Measurements from ENCODE around the gene SUMF1.

The SUMF1 gene

GRCh38 chr3:4418156-4418555 is 48.9 kb downstream of the SUMF1 start:
- Histone ChIP-seq H3K4me2 (ENCODE audit: low read depth, low read length, poor library complexity, severe bottlenecking) (no peak overlapping the region), H3K36me3 (ENCODE audit: insufficient read depth, low read length) (no peaks in the 10 kb centered on the region), H3K79me2 (ENCODE audit: insufficient read depth, low read length) (no peaks in the 10 kb centered on the region), H4K20me1 (ENCODE audit: insufficient read depth, low read length, poor library complexity, severe bottlenecking) (no peaks in the 10 kb centered on the region), H3K4me3 (ENCODE audit: low read length, poor library complexity, severe bottlenecking) (no peak overlapping the region), H3K27me3 (ENCODE audit: insufficient read depth, low read length, poor library complexity, severe bottlenecking) (no peaks in the 10 kb centered on the region), H3K4me1 (ENCODE audit: insufficient read depth, low read length, poor library complexity, severe bottlenecking) (peaks cover 10% of the 10 kb centered on the region), H3K9ac (ENCODE audit: low read depth, low read length, poor library complexity, severe bottlenecking) (no peak overlapping the region), H2AFZ (ENCODE audit: low read length) (no peak overlapping the region), H3K9me3 (ENCODE audit: insufficient read depth, low read depth, low read length) (no peaks in the 10 kb centered on the region), H3F3A (ENCODE audit: low read depth) (no peaks in the 10 kb centered on the region), H3K9me2 (replicated peaks; ENCODE audit: low read depth, low read length) (no peaks in the 10 kb centered on the region)
- TF ChIP-seq, protein P1, sequence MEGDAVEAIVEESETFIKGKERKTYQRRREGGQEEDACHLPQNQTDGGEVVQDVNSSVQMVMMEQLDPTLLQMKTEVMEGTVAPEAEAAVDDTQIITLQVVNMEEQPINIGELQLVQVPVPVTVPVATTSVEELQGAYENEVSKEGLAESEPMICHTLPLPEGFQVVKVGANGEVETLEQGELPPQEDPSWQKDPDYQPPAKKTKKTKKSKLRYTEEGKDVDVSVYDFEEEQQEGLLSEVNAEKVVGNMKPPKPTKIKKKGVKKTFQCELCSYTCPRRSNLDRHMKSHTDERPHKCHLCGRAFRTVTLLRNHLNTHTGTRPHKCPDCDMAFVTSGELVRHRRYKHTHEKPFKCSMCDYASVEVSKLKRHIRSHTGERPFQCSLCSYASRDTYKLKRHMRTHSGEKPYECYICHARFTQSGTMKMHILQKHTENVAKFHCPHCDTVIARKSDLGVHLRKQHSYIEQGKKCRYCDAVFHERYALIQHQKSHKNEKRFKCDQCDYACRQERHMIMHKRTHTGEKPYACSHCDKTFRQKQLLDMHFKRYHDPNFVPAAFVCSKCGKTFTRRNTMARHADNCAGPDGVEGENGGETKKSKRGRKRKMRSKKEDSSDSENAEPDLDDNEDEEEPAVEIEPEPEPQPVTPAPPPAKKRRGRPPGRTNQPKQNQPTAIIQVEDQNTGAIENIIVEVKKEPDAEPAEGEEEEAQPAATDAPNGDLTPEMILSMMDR (conservative IDR thresholded peaks at IDR 0.05; ENCODE audit: low read length): no peak
- TF ChIP-seq EZH2phosphoT487 (IDR thresholded peaks at IDR 0.05; ENCODE audit: borderline replicate concordance): no peak

- Histone ChIP-seq H3K4me3 (ENCODE audit: low read length, poor library complexity, severe bottlenecking) (no peak overlapping the region), H3K27me3 (ENCODE audit: insufficient read depth, low read length, poor library complexity, severe bottlenecking) (no peaks in the 10 kb centered on the region), H3K36me3 (ENCODE audit: insufficient read depth, low read length) (no peaks in the 10 kb centered on the region), H3K4me2 (ENCODE audit: low read depth, low read length, poor library complexity, severe bottlenecking) (no peak overlapping the region), H3F3A (ENCODE audit: low read depth) (no peaks in the 10 kb centered on the region), H3K9me3 (ENCODE audit: insufficient read depth, low read depth, low read length) (no peaks in the 10 kb centered on the region), H4K20me1 (ENCODE audit: insufficient read depth, low read length, poor library complexity, severe bottlenecking) (no peaks in the 10 kb centered on the region), H3K9me2 (replicated peaks; ENCODE audit: low read depth, low read length) (no peaks in the 10 kb centered on the region), H2AFZ (ENCODE audit: low read length) (no peak overlapping the region), H3K9ac (ENCODE audit: low read depth, low read length, poor library complexity, severe bottlenecking) (no peak overlapping the region), H3K79me2 (ENCODE audit: insufficient read depth, low read length) (no peaks in the 10 kb centered on the region), H3K4me1 (ENCODE audit: insufficient read depth, low read length, poor library complexity, severe bottlenecking) (peaks cover 10% of the 10 kb centered on the region)
- no peak for TF ChIP-seq EZH2phosphoT487 (IDR thresholded peaks at IDR 0.05; ENCODE audit: borderline replicate concordance)
- TF ChIP-seq, protein P1 (conservative IDR thresholded peaks at IDR 0.05; ENCODE audit: low read length): no peak
Measured at GRCh38 chr3:4417449-4417848, 49.6 kb downstream of the SUMF1 start.

DNA sequence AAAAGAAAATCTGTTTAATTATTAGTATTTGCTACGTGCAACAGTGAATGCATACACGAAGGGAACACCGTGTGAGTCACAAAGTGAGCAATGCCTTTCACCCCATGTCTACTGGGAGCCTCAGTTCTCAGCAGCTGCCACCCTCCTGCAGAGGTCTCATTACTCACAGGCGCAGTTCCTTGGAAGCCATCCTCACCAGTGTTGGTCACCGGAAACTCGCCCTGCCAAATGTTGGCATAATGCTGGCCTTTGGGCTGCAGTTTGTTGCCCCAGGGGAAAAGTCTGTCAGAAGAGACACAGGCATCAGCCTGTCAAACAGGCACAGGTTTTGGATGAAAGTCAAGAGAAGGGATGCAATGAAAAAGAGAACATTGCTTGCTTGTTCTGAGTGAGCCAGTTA is 50.1 kb downstream of the SUMF1 start:
- Histone ChIP-seq H3F3A (ENCODE audit: low read depth) (no peaks in the 10 kb centered on the region), H4K20me1 (ENCODE audit: insufficient read depth, low read length, poor library complexity, severe bottlenecking) (no peaks in the 10 kb centered on the region), H3K36me3 (ENCODE audit: insufficient read depth, low read length) (no peaks in the 10 kb centered on the region), H3K9ac (ENCODE audit: low read depth, low read length, poor library complexity, severe bottlenecking) (no peak overlapping the region), H3K9me3 (ENCODE audit: insufficient read depth, low read depth, low read length) (no peaks in the 10 kb centered on the region), H2AFZ (ENCODE audit: low read length) (no peak overlapping the region), H3K9me2 (replicated peaks; ENCODE audit: low read depth, low read length) (no peaks in the 10 kb centered on the region), H3K4me2 (ENCODE audit: low read depth, low read length, poor library complexity, severe bottlenecking) (no peak overlapping the region), H3K4me1 (ENCODE audit: insufficient read depth, low read length, poor library complexity, severe bottlenecking) (peaks cover 10% of the 10 kb centered on the region), H3K4me3 (ENCODE audit: low read length, poor library complexity, severe bottlenecking) (no peak overlapping the region), H3K79me2 (ENCODE audit: insufficient read depth, low read length) (no peaks in the 10 kb centered on the region), H3K27me3 (ENCODE audit: insufficient read depth, low read length, poor library complexity, severe bottlenecking) (no peaks in the 10 kb centered on the region)
- TF ChIP-seq, protein P1 (conservative IDR thresholded peaks at IDR 0.05; ENCODE audit: low read length): no peak
- no peak for TF ChIP-seq EZH2phosphoT487 (IDR thresholded peaks at IDR 0.05; ENCODE audit: borderline replicate concordance)
